Upper lobe of right lung (tissue), 1 donor: ENCODE measurements around the gene MIEN1. TPM values are rescaled to one million over a fixed set of nuclear protein-coding genes. Genes with fewer than 3 reads are reported as not detected.

ENCODE experiments used
- ATAC-seq: fragments of 200-7000 bp; cut with Tn5 transposase; one replicate; pipeline ENCODE4 v1.9.1; 2020; ENCODE audit warnings: mild to moderate bottlenecking, moderate library complexity
- DNase-seq: peaks from one replicate; pipeline ENCODE4 v3.0.0-alpha.2; 2020
- H3K27ac ChIP-seq: fragments of 200-600 bp; one replicate; pipeline ENCODE4 v1.8.0; 2022
- H3K27me3 ChIP-seq: fragments of 200-600 bp; one replicate; pipeline ENCODE4 v1.8.0; 2022; ENCODE audit warnings: mild to moderate bottlenecking
- H3K36me3 ChIP-seq: fragments of 200-600 bp; one replicate; pipeline ENCODE4 v1.8.0; 2022
- H3K4me1 ChIP-seq: fragments of 200-600 bp; one replicate; pipeline ENCODE4 v1.8.0; 2022
- H3K4me3 ChIP-seq: fragments of 200-600 bp; one replicate; pipeline ENCODE4 v1.8.0; 2022; ENCODE audit warnings: mild to moderate bottlenecking
- H3K9me3 ChIP-seq: fragments of 200-600 bp; one replicate; pipeline ENCODE4 v1.8.0; 2022
- intact Hi-C: fragments of 100-400 bp; cut with DNase I; formaldehyde crosslinking; loops from one replicate; pipeline ENCODE4 v1.11.0; 2022
- total RNA-seq: library from RNA; stranded (reverse); fragmentation: NEBNext Ultra II Directional; extraction: Animal tissue kit (Norgen Biotek cat#: 25700); gene quantifications from one replicate; pipeline ENCODE4 v1.2.1, GENCODE V29; 2021
- TF ChIP-seq, protein P1 (sequence below): fragments of 200-600 bp; IDR thresholded peaks from one replicate; pipeline ENCODE4 v1.8.0; 2022; ENCODE audit warnings: antibody characterized with exemption
- donor health status: DM: no; HTN: yes; CAD: no; lungs with severe emphysema.

Gene MIEN1
- total RNA-seq, 1 donor from 2014 or later: 48.5 TPM

DNA sequence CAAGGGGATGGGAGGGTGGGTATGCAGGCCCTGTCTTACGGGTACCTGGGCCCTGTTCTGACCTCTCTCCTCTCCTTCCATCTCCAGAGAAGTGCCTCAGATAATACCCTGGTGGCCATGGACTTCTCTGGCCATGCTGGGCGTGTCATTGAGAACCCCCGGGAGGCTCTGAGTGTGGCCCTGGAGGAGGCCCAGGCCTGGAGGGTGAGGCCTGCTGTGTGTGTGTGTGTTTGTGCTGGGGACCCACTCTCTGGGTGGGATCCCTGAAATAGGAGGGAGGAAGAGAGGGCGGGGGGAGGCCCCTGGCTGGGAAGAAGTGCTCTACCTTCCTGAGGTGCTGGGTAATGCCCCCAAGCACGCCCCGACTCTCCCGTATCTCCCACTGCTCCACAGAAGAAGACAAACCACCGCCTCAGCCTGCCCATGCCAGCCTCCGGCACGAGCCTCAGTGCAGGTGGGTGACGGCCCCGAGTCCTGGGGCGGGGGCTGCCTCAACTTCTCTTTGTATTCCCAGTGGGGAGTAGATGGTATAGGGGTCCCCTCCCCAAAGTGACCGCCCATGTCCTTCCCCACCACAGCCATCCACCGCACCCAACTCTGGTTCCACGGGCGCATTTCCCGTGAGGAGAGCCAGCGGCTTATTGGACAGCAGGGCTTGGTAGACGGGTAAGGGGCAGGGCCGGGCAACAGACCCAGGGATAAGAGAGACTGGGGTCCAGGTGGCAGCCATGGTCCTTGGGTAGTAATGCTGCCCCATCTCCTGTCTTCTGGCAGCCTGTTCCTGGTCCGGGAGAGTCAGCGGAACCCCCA is 15.2 kb upstream of the MIEN1 start:
- peak; percentile 63 for DNase-seq
- TF ChIP-seq, protein P1, sequence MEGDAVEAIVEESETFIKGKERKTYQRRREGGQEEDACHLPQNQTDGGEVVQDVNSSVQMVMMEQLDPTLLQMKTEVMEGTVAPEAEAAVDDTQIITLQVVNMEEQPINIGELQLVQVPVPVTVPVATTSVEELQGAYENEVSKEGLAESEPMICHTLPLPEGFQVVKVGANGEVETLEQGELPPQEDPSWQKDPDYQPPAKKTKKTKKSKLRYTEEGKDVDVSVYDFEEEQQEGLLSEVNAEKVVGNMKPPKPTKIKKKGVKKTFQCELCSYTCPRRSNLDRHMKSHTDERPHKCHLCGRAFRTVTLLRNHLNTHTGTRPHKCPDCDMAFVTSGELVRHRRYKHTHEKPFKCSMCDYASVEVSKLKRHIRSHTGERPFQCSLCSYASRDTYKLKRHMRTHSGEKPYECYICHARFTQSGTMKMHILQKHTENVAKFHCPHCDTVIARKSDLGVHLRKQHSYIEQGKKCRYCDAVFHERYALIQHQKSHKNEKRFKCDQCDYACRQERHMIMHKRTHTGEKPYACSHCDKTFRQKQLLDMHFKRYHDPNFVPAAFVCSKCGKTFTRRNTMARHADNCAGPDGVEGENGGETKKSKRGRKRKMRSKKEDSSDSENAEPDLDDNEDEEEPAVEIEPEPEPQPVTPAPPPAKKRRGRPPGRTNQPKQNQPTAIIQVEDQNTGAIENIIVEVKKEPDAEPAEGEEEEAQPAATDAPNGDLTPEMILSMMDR: no peak
- no peak overlapping the region for H3K27ac ChIP-seq
- H3K36me3 ChIP-seq: peaks cover 11% of the 10 kb centered on the region
- H3K4me1 ChIP-seq: no peaks in the 10 kb centered on the region
- no peak overlapping the region for H3K4me3 ChIP-seq
- ATAC-seq: no peak
- H3K9me3 ChIP-seq: no peaks in the 10 kb centered on the region
- H3K27me3 ChIP-seq: no peaks in the 10 kb centered on the region
- intact Hi-C loops: no loop called here

DNA sequence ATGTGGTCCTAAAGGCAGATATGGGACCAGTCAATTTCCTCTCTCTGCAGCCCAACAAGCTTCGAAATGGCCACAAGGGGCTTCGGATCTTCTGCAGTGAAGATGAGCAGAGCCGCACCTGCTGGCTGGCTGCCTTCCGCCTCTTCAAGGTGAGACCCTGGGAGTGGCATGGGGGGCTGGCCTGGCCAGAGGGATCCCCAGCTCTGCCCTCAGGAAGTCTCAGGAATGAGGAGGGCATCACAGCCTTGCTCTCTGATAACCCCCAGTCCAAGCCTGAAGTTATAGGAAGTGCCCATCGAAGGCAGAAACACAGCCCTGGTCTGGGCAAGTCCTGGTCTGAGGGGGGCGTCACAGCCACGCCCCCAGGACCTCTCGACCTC is 14.5 kb upstream of the MIEN1 start:
- Histone ChIP-seq H3K36me3 (peaks cover 11% of the 10 kb centered on the region), H3K4me1 (peaks cover under 1% of the 10 kb centered on the region), H3K27ac (no peak overlapping the region), H3K27me3 (peaks cover 5% of the 10 kb centered on the region), H3K4me3 (no peak overlapping the region), H3K9me3 (no peaks in the 10 kb centered on the region)
- ATAC-seq (no peak), DNase-seq (peak; percentile 43)
- TF ChIP-seq, protein P1: no peak
- intact Hi-C loops: no loop called here

DNA sequence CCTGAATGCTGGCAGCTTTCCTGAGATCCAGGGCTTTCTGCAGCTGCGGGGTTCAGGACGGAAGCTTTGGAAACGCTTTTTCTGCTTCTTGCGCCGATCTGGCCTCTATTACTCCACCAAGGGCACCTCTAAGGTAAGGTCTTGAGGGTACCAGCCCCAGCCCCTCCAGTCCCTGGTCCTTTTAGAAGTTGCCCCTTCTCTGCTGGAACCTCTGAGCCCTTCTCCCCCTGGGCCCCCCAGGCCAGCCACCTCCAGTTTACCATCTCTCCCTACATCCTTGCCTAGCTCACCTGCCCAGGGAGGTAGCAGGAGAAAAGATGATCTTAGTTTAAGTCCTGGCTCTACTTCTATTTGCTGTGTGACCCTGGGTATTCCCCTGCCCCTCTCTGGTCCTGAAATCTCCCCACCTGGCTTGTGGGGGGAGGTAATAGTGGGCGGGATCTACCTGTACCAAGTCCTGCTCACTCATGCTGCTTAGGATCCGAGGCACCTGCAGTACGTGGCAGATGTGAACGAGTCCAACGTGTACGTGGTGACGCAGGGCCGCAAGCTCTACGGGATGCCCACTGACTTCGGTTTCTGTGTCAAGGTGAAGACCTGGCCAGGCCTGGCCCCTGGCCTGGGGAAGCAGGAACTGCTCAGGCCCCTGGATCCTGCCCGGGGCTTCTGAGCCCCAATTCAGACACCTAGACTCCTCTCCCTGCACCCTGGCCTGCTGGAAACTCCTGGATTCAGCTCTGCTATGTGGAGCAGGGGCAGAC is 13.9 kb upstream of the MIEN1 start:
- TF ChIP-seq, protein P1: no peak
- intact Hi-C loops: no loop called here
- H3K27me3 ChIP-seq: peaks cover 10% of the 10 kb centered on the region
- H3K4me1 ChIP-seq: peaks cover 6% of the 10 kb centered on the region
- H3K4me3 ChIP-seq: no peak overlapping the region
- peaks cover 11% of the 10 kb centered on the region for H3K36me3 ChIP-seq
- H3K9me3 ChIP-seq: no peaks in the 10 kb centered on the region
- ATAC-seq: no peak
- H3K27ac ChIP-seq: no peak overlapping the region
- peak; percentile 51 for DNase-seq

DNA sequence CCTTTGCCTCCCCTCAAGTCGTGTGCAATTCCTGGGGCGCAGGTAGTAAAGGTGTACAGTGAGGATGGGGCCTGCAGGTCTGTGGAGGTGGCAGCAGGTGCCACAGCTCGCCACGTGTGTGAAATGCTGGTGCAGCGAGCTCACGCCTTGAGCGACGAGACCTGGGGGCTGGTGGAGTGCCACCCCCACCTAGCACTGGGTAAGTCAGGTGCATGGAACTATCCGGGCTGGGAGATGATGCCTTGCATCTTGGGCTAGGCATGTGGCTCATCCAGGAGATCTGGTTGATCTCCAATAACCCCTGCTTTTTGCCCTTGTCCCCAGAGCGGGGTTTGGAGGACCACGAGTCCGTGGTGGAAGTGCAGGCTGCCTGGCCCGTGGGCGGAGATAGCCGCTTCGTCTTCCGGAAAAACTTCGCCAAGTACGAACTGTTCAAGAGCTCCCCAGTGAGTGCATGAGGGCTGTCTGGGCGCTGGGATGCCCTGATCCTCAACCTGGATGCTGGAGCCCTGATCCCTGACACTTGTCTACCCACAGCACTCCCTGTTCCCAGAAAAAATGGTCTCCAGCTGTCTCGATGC is 12.6 kb upstream of the MIEN1 start:
- Histone ChIP-seq H3K4me3 (no peak overlapping the region), H3K27me3 (peaks cover 17% of the 10 kb centered on the region), H3K4me1 (peaks cover 14% of the 10 kb centered on the region), H3K27ac (no peak overlapping the region), H3K9me3 (no peaks in the 10 kb centered on the region), H3K36me3 (peaks cover 11% of the 10 kb centered on the region)
- DNase-seq (no peak), ATAC-seq (no peak)
- TF ChIP-seq, protein P1: no peak
- intact Hi-C loops: no loop called here

DNA sequence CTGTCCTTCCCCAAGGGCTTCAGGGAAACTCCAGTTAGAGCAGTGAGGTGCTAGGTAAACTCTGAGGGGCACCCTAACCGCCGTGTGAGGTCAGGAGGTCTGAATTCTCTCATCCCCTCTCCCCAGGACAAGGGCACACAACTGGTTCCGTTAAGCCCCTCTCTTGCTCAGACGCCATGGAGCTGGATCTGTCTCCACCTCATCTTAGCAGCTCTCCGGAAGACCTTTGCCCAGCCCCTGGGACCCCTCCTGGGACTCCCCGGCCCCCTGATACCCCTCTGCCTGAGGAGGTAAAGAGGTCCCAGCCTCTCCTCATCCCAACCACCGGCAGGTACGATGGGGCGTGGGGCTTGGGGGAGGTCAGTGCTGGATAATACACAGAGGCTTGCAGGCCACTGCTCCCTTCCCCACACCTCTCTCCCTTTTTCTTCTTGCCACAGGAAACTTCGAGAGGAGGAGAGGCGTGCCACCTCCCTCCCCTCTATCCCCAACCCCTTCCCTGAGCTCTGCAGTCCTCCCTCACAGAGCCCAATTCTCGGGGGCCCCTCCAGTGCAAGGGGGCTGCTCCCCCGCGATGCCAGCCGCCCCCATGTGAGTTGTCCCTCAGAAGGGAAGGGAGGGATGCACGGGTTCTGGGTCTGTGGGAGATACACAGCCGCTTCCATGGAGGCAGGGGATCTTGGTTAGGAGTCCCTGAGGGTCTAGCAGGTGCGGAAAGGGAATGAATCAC is 12.0 kb upstream of the MIEN1 start:
- no peak overlapping the region for H3K4me3 ChIP-seq
- intact Hi-C loops: no loop called here
- H3K9me3 ChIP-seq: no peaks in the 10 kb centered on the region
- no peak for DNase-seq
- H3K27ac ChIP-seq: no peak overlapping the region
- H3K36me3 ChIP-seq: peaks cover 11% of the 10 kb centered on the region
- ATAC-seq: no peak
- TF ChIP-seq, protein P1: no peak
- peaks cover 24% of the 10 kb centered on the region for H3K27me3 ChIP-seq
- peaks cover 14% of the 10 kb centered on the region for H3K4me1 ChIP-seq
